GM19351 (cell line): ENCODE results near the gene PPP1R12C.

Experiments used
- ATAC-seq: cut with Tn5 transposase; IDR thresholded peaks from one replicate; pipeline ENCODE4 v1.9.1; 2021; ENCODE audit warnings: mild to moderate bottlenecking, moderate library complexity; ENCODE audit not compliant: unreplicated experiment

The PPP1R12C gene

DNA sequence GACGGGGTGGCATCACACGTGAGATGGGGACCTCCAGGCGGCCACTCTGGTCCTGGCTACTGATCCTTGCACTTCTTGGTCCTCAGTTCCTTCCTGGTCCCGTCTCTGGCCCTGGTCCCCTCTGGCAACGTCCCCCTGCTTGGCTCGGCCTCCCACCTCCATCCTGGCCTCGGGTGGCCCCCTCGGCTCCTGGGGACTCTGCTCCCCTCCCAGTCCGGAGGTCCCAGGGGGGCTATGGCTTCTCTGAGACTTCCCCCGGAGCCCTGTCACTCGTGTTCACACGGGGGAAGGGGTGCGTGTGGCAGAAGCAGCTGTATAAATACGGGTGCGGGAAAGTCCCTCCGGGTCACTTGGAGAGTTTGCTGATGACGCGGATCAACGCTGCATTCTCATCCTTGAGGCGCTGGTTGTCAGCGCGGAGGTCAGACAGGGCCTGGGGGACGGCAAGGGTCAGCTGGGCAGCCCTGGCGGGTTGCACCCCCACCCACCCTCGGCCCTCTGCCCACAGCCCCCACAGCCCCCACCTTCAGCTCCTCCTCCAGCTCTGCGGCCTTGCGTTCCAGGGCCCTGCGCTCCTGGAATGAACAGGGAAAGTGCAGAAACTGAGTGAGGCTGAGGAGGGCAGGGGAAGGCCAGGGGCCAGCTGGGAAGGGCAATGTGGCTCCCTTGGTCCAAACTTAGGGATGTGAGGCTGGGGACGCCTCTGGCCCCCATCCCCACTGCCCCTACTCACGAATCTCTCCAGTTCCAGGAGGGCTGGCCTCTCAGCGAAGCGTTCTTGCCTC is 26.1 kb downstream of the PPP1R12C start:
- no peak for ATAC-seq

DNA sequence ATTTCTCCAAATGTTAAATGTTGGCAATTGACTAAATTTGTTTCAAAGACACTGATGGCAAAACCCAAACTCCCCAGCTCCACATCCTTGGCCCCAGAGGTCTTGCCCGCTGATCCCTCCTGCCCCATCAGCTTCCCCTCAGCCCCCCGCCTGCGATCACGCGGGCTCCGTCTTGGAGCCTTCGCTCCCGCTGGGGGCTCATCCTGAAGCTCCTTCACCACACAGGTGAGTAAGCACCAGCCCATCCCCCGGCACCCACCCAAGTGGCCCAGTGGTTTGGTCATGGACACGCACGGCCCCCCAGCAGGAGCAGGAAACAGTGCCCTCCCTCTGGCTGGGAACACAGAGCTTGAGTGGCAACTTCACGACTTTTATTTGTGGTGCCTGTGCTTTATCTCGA is 26.9 kb downstream of the PPP1R12C start:
- ATAC-seq = no peak

DNA sequence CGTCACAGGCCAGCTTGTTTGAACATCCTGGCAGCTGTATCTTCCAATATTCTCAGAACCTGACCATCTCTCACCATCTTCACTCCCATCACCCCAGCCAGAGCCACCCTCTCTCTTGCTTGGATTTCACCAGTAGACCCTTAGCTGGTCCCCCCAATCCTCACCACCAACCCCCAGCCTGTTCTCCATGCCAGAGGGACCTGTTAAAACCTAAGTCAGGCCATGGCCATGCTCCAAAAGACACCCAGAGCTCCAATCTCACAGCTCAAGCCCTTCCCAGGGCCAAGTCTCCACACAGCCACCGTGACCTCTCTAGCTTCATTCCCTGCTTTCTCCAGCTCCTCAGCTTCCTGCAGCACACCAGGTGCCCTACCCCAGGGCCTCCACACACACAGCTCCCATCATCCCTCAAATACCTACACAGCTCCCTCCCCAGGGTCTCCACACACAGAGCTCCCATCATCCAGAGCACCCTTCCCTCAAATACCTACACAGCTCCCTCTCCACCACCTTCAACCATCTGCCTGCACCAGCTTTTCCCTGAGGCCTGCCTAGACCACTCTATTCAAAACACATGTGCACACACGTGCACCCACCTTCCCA is 28.0 kb downstream of the PPP1R12C start:
- no peak for ATAC-seq

DNA sequence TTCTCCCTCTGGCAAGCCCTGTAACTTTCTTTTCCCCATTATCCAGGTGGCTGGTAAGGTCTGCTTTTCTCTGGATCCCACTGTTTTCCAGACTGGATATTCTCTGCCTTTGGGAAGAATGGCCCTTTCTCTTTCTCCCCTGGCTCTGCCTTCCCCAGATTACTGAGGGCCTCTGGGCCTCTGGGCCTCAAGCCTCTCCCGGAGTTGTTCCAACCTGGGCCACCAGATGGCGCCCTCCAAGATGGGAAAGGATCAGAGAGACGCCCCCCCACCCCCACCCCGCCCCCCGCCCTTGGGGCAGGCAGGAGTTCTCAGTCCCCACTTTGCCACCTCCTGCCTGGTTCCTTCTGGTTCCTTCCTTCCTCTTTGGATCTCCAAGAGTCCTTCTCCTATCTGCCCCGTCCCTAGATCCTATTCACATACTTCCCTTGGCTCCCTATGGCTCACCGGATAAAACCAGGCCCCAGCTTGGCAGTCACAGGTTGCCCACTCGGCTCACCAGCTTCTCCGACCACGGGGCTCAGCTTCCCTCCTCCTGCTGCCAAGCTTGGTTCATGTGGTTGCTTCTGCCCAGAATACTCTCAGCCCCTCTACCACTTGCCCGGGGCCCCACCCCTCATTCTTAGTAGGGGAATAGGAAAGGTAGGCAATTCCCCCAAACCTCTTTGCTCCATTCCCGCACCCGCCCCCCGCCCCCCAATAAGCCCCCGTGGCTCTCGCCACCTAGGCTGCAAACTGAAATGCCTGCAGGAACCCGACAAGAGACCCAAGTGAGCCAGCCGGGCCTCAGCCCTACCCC is 28.7 kb downstream of the PPP1R12C start:
- ATAC-seq = no peak

DNA sequence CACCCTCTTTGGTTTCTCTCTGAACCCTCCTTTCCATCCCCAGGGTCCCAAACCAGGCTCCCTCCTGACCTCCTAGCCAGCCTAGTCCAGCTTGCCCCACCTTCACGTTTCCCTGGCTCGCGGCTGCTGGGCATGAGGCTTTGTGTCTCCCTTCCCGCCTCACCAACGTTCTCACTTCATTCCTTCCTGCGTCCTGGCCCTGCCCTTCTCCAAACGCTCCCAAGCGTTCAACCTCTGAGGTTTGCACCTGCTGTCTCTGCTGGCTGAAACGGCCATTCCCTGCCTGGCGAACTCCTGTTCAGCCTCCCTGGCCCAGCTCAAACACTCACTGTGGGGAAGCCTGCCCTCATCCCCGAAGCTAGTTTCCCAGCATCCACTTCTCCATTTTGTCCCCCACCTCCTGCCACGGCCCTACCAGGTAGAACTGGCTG is 29.4 kb downstream of the PPP1R12C start:
- ATAC-seq = no peak

DNA sequence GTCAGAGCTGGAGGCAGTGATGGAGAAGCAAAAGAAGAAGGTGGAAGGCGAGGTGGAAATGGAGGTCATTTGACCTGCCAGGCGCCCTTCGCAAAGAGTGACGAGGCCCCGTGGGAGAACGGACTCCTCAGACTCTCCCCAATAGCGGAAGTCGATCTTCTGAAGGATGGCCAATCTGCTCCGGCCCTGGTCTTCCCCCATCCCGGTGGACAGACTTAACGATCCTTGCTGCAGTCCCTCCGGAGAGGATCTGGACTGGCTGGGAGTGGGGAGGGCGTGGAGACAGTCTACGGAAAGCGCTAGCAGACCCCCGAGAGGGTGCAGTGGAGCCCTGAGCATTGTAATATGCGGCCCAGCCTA is 29.9 kb downstream of the PPP1R12C start:
- ATAC-seq = no peak

DNA sequence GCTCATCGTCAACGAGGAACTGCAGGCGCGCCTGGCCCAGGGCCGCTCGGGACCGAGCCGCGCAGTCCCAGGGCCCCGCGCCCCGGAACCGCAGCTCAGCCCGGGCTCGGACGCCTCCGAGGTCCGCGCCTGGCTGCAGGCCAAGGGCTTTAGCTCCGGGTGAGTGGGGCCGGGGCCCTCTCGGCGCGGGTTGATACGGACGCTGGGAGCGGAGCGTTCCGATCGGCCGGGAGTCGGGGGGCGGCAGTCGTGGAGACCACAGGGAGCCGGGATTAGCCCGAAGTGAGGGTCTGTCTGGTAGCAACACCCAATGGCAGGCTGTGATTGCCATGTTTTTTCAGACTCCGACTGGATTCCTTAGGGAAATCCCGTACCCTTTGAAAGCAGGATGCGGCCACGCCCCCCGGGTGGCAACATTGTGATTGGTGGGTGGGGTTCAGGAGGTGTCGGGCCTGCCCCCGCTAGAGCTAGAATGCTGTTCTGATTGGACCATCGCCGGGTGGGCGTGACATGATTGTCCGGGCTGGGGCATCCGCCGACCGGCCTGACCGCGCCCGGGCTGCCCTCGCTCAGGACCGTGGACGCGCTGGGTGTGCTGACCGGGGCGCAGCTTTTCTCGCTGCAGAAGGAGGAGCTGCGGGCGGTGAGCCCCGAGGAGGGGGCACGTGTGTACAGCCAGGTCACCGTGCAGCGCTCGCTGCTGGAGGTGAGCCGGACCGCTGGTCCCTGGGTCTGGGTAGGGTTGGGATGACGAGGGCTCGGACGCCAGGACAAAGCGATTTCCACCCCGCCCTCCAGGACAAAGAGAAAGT is 30.5 kb downstream of the PPP1R12C start:
- no peak for ATAC-seq

DNA sequence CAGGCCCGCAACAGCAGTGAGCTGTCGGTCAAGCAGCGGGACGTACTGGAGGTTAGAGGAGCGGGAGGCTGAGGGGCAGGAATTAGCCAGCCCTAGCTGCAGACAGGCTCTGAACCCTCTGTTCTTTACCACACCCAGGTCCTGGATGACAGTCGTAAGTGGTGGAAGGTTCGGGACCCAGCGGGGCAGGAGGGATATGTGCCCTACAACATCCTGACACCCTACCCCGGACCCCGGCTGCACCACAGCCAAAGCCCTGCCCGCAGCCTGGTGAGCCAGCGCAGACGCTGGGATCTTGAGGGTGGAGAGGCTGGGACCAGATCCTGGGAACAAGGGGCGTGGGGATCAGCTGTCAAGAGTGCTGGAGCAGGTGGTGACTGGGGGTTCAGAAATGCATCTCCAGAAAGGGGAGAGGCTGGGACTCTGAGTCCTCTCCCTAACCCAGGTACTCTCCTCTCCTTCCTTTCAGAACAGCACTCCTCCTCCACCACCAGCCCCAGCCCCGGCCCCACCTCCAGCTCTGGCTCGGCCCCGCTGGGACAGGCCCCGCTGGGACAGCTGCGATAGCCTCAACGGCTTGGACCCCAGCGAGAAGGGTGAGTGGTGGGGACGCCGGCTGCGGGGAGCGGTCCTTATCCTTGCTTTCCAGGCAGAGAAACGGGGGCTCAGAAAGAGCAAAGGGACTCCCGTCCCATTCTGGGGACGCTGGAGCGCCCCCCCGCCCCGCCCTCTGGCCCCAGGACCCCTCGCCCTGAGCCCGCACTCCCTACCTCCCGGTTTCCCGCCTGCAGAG is 31.3 kb downstream of the PPP1R12C start:
- ATAC-seq = no peak

DNA sequence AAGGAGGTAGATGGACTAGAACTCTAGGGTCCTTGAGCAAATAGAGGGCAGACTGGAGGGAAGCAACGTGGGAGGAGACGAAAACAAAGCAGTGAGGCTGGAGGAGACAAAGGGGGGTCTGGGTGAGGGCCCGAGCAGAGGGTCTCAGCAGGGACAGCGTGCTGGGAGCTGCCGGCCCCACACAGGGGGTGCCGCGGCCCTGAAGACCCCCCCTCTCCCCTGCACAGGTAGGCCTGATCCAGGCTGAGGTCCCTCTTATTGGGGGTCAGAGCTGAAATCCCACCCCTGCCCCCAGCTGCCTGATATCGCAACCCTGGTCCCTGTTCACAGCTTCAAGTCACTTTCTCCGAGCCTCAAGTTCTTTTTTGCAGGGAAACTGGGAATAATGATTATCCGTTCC is 33.0 kb downstream of the PPP1R12C start:
- no peak for ATAC-seq

DNA sequence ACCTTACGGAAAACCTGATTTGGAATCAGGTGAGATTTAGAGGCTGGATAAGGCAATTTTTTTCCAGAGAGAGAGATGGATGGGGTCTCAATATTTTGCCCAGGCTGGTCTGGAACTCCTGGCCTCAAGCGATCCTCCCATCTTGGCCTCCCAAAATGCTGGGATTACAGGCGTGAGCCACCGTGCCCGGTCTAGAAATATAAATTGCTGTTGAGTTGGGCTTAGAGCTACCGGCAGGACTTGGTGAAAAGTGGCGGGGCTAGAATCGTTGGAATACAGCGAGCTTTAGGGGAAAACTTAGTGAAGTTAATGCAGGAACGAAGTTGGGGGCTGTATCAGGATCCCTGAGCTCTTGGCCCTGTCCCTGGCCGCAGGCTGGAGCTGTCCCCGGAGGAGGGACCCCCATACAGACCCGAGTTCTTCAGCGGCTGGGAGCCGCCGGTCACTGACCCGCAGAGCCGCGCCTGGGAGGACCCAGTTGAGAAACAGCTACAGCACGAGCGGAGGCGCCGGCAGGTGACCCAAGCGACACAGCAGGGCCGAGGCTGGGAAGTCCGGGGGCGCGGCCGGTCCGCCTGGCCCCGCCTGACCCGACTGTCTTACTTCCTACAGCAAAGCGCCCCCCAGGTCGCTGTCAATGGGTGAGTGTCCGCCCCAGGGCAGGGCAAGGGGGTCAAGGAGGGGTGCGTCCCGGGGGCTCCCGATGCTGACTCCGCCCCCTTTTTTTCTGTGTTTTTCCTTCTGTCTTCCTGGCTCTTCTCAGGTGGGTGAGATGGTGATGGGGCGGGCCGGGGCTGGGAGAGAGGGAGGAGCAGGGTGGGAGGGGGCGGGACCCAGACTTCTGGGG is 34.2 kb downstream of the PPP1R12C start:
- ATAC-seq = no peak

DNA sequence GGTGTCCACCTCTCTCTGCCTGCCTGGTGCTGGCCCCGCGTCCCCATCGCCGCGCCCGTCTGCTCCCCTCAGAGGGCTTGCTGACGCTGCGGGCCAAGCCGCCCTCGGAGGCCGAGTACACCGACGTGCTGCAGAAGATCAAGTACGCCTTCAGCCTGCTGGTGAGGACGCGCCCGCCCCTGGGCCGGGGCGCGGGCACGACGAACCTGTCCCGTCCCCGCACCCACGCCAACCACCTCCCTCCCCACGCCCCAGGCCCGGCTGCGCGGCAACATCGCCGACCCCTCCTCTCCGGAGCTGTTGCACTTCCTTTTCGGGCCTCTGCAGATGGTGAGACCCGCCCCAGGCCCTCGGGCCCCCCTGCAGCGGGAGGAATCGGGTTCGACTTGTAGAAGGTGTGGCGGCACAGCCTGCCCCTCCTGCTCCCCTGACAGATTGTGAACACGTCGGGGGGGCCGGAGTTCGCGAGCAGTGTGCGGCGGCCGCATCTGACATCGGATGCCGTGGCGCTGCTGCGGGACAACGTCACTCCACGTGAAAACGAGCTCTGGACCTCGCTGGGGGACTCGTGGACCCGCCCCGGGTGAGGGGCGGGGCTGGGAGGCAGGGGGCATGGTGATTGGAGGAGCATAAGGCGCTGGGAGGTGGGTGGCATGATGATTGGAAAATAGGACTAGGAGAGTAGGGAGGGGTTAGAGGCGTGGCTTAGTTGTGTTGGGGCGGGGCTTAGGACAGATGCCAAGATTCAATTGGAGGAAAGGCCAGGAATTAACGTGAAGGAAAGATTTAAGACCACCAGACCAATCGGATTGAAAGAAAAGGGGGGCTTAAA is 35.2 kb downstream of the PPP1R12C start:
- ATAC-seq = no peak

DNA sequence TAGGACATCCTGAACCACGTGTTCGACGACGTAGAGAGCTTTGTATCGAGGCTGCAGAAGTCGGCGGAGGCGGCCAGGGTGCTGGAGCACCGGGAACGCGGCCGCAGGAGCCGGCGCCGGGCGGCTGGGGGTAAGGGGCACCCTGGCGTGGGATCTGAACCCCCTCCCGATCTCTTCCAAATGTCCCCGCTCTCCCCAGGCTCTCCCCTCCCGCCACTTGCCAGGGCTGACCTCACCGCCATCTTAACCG is 35.7 kb downstream of the PPP1R12C start:
- no peak for ATAC-seq

DNA sequence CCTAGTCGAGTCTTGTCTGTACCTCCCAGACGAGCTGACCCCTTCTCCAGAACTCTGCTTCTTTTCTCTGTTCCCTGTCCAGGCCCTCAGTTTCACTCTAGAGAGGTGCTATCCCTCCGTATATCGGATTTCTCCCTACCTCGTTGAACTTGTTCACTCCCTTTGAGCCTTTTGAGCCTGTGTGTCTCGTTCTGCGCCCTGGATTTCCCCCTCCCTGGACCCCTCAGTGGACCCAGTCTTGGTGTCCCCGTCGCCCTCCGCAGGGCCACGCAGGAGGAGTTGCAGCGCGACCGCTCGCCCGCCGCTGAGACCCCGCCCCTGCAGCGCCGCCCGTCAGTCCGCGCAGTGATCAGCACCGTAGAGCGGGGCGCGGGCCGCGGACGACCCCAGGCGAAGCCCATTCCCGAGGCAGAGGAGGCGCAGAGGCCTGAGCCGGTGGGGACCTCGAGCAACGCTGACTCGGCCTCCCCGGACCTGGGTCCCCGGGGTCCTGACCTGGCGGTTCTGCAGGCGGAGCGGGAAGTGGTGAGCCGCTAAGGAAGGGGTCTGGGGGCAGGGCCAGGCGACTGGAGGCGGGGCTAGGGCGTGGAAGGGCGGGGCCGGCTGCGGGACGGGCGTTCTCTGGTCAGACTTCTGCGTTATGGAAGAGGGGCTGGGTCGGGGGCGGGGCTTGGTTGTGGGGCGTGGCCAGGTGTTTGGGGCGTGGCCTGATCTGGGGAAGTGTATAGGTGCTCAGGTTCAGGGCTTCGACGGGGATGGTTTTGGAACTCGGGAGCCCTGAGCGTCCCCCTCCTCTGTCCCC is 36.3 kb downstream of the PPP1R12C start:
- ATAC-seq = peak; percentile 76

DNA sequence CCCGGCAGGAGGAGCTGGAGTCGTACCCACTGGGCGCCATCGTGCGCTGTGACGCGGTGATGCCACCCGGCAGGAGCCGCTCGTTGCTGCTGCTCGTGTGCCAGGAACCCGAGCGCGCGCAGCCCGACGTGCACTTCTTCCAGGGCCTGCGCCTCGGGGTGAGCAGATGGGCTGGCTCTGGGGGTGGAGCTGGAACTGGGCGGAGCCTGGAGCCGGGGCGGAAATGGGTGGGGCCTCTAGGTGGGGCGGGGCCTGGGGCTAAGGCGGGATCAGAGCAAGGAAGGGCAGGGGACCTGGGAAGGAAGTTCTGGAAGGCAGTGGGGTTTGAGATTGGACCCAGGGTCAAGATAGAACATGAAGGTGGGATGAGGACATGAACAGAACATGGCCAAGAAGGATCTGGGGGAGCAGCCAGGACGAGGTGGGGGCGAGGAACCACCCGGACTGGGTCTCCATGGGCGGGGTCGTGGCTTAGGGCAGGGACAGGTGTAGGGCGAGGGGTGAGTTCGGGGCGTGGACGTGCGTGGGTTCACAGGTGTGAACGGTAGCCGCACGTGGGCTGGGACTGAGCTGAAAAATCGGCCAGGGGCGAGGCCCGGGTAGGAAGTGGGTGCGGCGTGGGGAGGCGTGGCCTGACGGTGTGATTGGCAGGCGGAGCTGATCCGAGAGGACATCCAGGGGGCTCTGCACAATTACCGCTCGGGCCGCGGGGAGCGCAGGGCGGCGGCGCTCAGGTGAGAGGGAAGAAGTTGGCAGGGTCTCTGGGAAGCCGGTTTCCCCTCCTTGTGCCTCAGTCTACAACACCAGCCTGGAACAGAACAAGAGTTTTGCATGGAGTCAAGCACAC is 37.1 kb downstream of the PPP1R12C start:
- ATAC-seq = no peak

DNA sequence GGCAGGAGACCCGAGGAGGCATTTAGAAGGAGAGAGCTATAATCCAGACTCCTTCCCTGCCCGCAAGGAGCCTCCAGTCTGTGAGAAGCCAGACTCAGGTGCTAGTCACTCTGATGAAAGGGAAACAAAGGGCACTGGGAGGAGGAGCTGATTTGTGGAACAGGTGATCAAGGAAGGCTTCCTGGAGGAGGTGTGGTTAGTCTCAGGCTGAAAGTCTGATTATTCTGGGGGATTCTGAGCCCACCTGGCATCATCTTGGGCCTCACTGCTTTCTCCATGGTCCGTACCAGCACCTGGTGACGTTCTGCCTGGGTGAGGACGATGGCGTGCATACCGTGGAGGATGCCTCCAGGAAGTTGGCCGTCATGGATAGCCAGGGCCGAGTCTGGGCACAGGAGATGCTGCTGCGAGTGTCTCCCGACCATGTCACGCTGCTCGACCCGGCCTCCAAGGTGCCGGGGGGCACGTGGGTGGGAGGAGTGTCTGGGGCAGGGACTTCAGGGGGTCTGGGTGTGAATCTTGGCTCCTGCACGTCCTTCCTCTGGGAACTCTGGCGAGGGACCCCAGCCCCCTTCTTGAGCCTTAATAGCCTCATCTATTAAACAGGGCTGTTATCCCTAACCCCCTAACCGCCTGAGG is 37.9 kb downstream of the PPP1R12C start:
- ATAC-seq = no peak

DNA sequence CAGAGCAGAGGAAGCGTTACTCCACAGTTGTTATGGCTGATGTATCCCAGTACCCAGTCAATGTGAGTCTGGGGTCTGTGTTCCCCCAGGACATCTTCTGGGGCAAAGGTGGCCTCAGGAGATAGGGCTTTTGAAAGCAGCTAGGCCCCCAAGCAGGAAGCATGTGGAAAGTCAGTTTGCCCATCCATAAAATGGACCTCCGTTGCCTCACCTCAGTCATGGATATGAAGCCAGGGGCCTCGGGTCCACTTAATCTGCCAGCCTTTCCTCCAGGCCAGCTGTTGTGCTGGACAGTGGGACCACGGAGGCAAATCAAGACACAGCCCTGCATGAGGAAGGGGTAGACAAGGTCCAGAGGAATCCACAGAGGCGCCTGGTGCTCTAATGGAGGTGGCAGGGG is 38.4 kb downstream of the PPP1R12C start:
- ATAC-seq = no peak

DNA sequence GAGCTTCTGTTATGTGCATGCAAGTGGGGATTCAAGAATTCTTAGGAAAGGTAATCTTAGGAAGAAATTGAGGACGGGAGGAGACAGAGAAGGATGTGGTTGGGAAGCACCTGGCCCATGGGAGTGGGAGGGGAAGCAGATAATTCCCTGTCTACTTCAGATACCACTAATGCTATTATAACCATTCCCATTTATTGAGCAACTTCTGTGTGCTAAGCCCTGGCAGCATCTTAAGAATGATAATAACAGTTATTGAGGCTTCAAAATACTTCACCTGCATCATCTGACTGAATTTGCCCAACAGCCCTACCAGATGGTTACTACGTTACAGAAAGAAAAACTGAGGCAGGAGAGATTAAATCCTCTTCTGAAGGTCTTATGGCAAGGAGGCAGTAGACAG is 40.3 kb downstream of the PPP1R12C start:
- ATAC-seq = no peak
